ENCODE data around the gene CNOT8.

DNA sequence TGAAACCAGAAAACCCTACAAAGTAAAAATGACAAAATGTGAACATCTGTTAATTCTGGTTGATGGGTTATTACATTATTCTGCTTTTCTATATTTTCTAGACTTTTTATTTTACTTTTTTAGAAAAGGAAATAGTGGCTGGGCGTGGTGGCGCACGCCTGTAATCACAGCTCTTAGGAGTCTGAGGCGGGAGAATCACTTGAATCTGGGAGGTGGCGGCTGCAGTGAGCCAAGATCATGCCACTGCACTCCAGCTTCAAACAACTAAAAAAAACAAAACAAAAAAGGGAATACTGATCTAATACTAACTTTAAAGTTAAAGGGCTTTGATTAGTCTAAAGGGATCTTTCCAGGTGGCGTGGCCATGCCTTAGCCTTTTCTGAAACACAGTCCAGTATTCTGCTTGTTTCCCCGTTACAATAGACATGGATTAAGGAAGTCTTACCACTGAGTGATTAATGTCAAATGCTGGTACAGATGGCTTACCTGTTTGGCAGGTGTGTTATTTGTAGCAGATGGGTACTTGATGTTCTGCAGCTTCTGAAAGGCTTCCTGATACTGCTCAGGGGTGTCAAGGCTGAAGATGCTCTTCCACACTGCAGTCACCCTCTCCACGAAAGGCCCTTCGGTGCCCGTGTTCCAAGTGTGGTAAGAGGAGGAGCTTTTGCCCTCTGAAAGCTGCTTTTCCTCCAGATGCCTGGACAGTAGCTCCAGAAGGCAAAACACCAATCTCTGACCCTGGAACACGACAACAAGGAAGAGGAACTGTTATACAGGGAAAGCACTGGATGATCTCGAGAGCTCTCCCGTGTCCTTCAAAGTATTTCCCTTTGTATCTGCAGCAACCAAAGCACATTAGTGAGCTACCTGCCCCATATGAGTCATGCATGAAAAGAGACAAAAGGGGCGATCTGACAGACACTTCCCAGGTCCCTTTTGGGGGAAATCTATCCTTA lies 37.5 kb downstream of the CNOT8 start:
- TF ChIP-seq EZH2phosphoT487 (IDR thresholded peaks at IDR 0.05; ENCODE audit: insufficient read depth, low read depth) (no peak), EZH2 (IDR thresholded peaks at IDR 0.05; ENCODE audit: insufficient read depth, poor library complexity, severe bottlenecking) (no peak)

All from GM23248 (cell line).